Islet of Langerhans (tissue), 1 donor: ENCODE data around the gene UTS2B.

Source experiments
- FAIRE-seq: peaks from one replicate; lab custom pipeline; 2011; peaks lifted over from hg19 to GRCh38; lab: Jason Lieb, UNC

The UTS2B gene

GRCh38 chr3:191321019-191321767 lies 9.1 kb downstream of the UTS2B start:
- no peak for FAIRE-seq

GRCh38 chr3:191320316-191320715 lies 10.0 kb downstream of the UTS2B start:
- FAIRE-seq, result no peak

GRCh38 chr3:191316876-191317603 lies 13.3 kb downstream of the UTS2B start:
- no peak for FAIRE-seq

GRCh38 chr3:191314109-191314728 lies 16.1 kb downstream of the UTS2B start:
- no peak for FAIRE-seq

GRCh38 chr3:191313296-191313695 lies 17.0 kb downstream of the UTS2B start:
- FAIRE-seq, result no peak

- FAIRE-seq, result no peak
These were observed 23.0 kb downstream of the UTS2B start for GRCh38 chr3:191307341-191307740.

- no peak for FAIRE-seq
These were observed 23.9 kb downstream of the UTS2B start for GRCh38 chr3:191306428-191306827.

GRCh38 chr3:191303596-191303995 lies 26.7 kb downstream of the UTS2B start:
- no peak for FAIRE-seq

GRCh38 chr3:191302451-191302850 lies 27.9 kb downstream of the UTS2B start:
- FAIRE-seq, result no peak

GRCh38 chr3:191301782-191302411 lies 28.4 kb downstream of the UTS2B start:
- no peak for FAIRE-seq

GRCh38 chr3:191301017-191301416 lies 29.3 kb downstream of the UTS2B start:
- FAIRE-seq, result no peak

GRCh38 chr3:191300422-191300821 lies 29.9 kb downstream of the UTS2B start:
- no peak for FAIRE-seq

GRCh38 chr3:191298846-191299245 lies 31.5 kb downstream of the UTS2B start:
- FAIRE-seq, result no peak

GRCh38 chr3:191296041-191296541 lies 34.2 kb downstream of the UTS2B start:
- FAIRE-seq, result no peak

GRCh38 chr3:191294291-191294690 lies 36.0 kb downstream of the UTS2B start:
- FAIRE-seq, result no peak

GRCh38 chr3:191292243-191293015 lies 37.9 kb downstream of the UTS2B start:
- FAIRE-seq, result no peak

GRCh38 chr3:191290311-191291025 lies 39.9 kb downstream of the UTS2B start:
- FAIRE-seq, result no peak

- no peak for FAIRE-seq
These were observed 46.9 kb downstream of the UTS2B start for GRCh38 chr3:191283400-191283799.

- FAIRE-seq, result no peak
These were observed 47.8 kb downstream of the UTS2B start for GRCh38 chr3:191282251-191283185.

- no peak for FAIRE-seq
These were observed 49.4 kb downstream of the UTS2B start for GRCh38 chr3:191280882-191281281.
